Esophagus (tissue), 2 donors: ENCODE data around the gene SERPINA4. TPM values are rescaled to one million over a fixed set of nuclear protein-coding genes. Genes with fewer than 3 reads are reported as not detected.

ENCODE experiments used
- H3K27ac ChIP-seq, 2 donors: one replicate each; pipeline ENCODE4 v1.5.1; 2013; ENCODE audit warnings: low read depth in 2 of 2, mild to moderate bottlenecking in 2 of 2, inconsistent platforms in 1 of 2, low read length in 1 of 2, moderate library complexity in 1 of 2
- H3K27me3 ChIP-seq, 2 donors: one replicate each; pipeline ENCODE4 v1.6.1; 2013; ENCODE audit warnings: low read length in 2 of 2, control low read depth in 1 of 2, mild to moderate bottlenecking in 1 of 2; ENCODE audit not compliant: insufficient read depth in 2 of 2, control insufficient read depth in 1 of 2
- H3K36me3 ChIP-seq, 2 donors: one replicate each; pipeline ENCODE4 v1.6.1; 2013; ENCODE audit warnings: low read length in 1 of 2; ENCODE audit not compliant: control insufficient read depth in 2 of 2, insufficient read depth in 2 of 2
- H3K4me1 ChIP-seq, 2 donors: one replicate each; pipeline ENCODE4 v1.6.1; 2013; ENCODE audit warnings: low read length in 1 of 2; ENCODE audit not compliant: control insufficient read depth in 2 of 2, insufficient read depth in 2 of 2
- H3K4me3 ChIP-seq, 2 donors: one replicate each; pipeline ENCODE4 v1.5.1; 2013; ENCODE audit warnings: low read length in 2 of 2, mild to moderate bottlenecking in 2 of 2, low read depth in 1 of 2, moderate library complexity in 1 of 2
- H3K9me3 ChIP-seq, 2 donors: one replicate each; pipeline ENCODE4 v1.6.1; 2013; ENCODE audit warnings: mild to moderate bottlenecking in 2 of 2, low read depth in 1 of 2, low read length in 1 of 2, moderate library complexity in 1 of 2; ENCODE audit not compliant: control insufficient read depth in 2 of 2, insufficient read depth in 1 of 2
- WGBS, 2 donors: extraction: QIAGEN DNeasy Blood & Tissue Kit; methylation state at CpG; one replicate each; pipeline ENCODE4 v1.1.7; 2013; 5-methylcytosine and 5-hydroxymethylcytosine counted together
- polyA plus RNA-seq, 2 donors: library from polyadenylated mRNA; stranded (reverse); fragments of 200-250 nt; gene quantifications; one replicate each; pipeline ENCODE4 v1.2.3, GENCODE V29; 2013
- donor health status: healthy with polysubstance abuse.
- donor health status: Bipolar disorder and iron deficiency.

Gene SERPINA4
- polyA plus RNA-seq, 2 donors: not detected

- Histone ChIP-seq H3K27ac (peak overlapping the region; percentile 56 to 81), H3K9me3 (no peaks in the 10 kb centered on the region), H3K27me3 (no peaks in the 10 kb centered on the region), H3K36me3 (no peaks in the 10 kb centered on the region), H3K4me1 (peaks cover 0 to 16% of the 10 kb centered on the region in 2 donors), H3K4me3 (no peak overlapping the region)
- WGBS, 2 donors: 58% methylated on average over 12 of the region's 12 CpGs
Measured at GRCh38 chr14:94542111-94542810, 19.0 kb upstream of the SERPINA4 start.

- peak overlapping the region; percentile 77 to 81 for H3K27ac ChIP-seq
Measured at GRCh38 chr14:94542811-94543440, 18.3 kb upstream of the SERPINA4 start.

DNA sequence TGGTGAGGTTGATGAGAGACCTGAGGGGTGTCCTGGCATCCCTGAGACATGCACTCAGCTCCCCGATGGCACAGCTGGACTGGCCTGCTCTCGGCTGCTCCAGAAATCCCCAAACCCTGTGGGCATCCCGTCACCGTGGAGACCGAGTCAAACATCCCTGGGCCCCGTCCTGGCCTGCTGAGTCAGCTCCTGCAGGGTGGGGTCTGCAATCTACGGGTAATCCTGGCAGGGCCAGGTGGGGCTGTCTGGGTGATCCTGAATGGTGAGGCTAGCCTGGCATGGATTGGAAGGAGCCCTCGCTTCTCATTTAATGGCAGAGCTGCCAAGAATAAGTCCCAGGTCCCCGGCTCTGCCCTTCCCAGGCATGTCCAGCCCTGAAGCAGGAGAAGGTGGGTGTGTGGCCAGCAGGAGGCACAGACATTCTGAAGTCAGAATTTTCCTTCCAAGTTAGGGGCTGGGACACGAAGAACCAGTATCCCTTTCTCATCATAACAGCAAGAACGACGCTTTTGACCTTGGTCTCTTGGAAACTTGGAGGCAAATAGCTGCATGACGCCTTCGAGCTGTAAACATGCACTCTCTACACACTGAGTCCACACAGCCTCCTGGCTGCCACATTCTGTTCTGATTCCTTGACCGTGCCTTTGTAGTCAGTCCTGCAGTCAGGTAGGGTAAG, 17.7 kb upstream of the SERPINA4 start:
- peak overlapping the region; percentile 77 to 81 for H3K27ac ChIP-seq
- 45 to 56% methylated on average over 15 of the region's 15 CpGs for WGBS, 2 donors

More at GRCh38 chr14:94542811-94543440, 18.3 kb upstream of the SERPINA4 start:
- Histone ChIP-seq H3K36me3 (no peaks in the 10 kb centered on the region), H3K27me3 (no peaks in the 10 kb centered on the region), H3K9me3 (no peaks in the 10 kb centered on the region), H3K4me3 (no peak overlapping the region), H3K4me1 (peaks cover 0 to 16% of the 10 kb centered on the region in 2 donors)
- WGBS, 2 donors: 54 to 72% methylated on average over 9 of the region's 9 CpGs

GRCh38 chr14:94544726-94545125, 16.5 kb upstream of the SERPINA4 start:
- Histone ChIP-seq H3K36me3 (no peaks in the 10 kb centered on the region), H3K4me3 (no peak overlapping the region), H3K27ac (no peak overlapping the region), H3K27me3 (no peaks in the 10 kb centered on the region), H3K4me1 (peaks cover 0 to 16% of the 10 kb centered on the region in 2 donors), H3K9me3 (no peaks in the 10 kb centered on the region)
- 73 to 74% methylated on average over 7 of the region's 7 CpGs for WGBS, 2 donors

More for the DNA sequence above, 17.7 kb upstream of the SERPINA4 start:
- no peak overlapping the region for H3K4me3 ChIP-seq
- peaks cover 0 to 16% of the 10 kb centered on the region in 2 donors for H3K4me1 ChIP-seq
- no peaks in the 10 kb centered on the region for H3K36me3 ChIP-seq
- no peaks in the 10 kb centered on the region for H3K27me3 ChIP-seq
- no peaks in the 10 kb centered on the region for H3K9me3 ChIP-seq

GRCh38 chr14:94545131-94545841, 16.0 kb upstream of the SERPINA4 start:
- peaks cover 0 to 16% of the 10 kb centered on the region in 2 donors for H3K4me1 ChIP-seq

GRCh38 chr14:94547151-94547680, 14.0 kb upstream of the SERPINA4 start:
- Histone ChIP-seq H3K9me3 (no peaks in the 10 kb centered on the region), H3K36me3 (no peaks in the 10 kb centered on the region), H3K4me1 (peaks cover 0 to 14% of the 10 kb centered on the region in 2 donors), H3K4me3 (no peak overlapping the region), H3K27ac (no peak overlapping the region), H3K27me3 (no peaks in the 10 kb centered on the region)
- 91 to 93% methylated on average over 8 of the region's 8 CpGs for WGBS, 2 donors

More at GRCh38 chr14:94545131-94545841, 16.0 kb upstream of the SERPINA4 start:
- no peaks in the 10 kb centered on the region for H3K36me3 ChIP-seq
- no peak overlapping the region for H3K27ac ChIP-seq
- no peak overlapping the region for H3K4me3 ChIP-seq
- 72 to 80% methylated on average over 15 of the region's 15 CpGs for WGBS, 2 donors
- no peaks in the 10 kb centered on the region for H3K27me3 ChIP-seq
- no peaks in the 10 kb centered on the region for H3K9me3 ChIP-seq

DNA sequence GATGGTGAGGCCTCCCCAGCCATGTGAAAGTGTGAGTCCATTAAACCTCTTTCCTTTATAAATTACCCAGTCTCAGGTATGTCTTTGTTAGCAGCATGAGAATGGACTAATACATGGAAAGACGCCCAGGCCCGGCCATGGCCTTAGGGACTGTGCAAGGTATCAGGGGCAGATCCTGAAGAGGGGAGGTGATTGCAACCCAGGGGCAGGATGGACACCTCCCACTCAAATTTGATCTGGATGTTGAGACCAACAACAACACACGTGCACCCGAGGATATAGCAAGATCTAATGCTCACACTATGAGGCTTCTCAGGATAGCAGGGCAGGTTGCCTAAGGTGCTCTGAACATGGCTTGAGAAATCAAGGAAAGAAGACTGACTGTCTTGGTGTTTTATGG, 13.5 kb upstream of the SERPINA4 start:
- Histone ChIP-seq H3K27ac (no peak overlapping the region), H3K9me3 (no peaks in the 10 kb centered on the region), H3K4me1 (peaks cover 0 to 9% of the 10 kb centered on the region in 2 donors), H3K36me3 (no peaks in the 10 kb centered on the region), H3K4me3 (no peak overlapping the region), H3K27me3 (no peaks in the 10 kb centered on the region)
- WGBS, 2 donors: 59 to 69% methylated on average over 4 of the region's 4 CpGs

- Histone ChIP-seq H3K27ac (no peak overlapping the region), H3K4me1 (peaks cover 0 to 4% of the 10 kb centered on the region in 2 donors)
Measured at GRCh38 chr14:94548131-94548998, 12.9 kb upstream of the SERPINA4 start.

More at GRCh38 chr14:94548131-94548998, 12.9 kb upstream of the SERPINA4 start:
- Histone ChIP-seq H3K9me3 (no peaks in the 10 kb centered on the region), H3K4me3 (no peak overlapping the region), H3K36me3 (no peaks in the 10 kb centered on the region), H3K27me3 (no peaks in the 10 kb centered on the region)
- 80 to 81% methylated on average over 14 of the region's 14 CpGs for WGBS, 2 donors
